Caki2 (cell line): ENCODE measurements around the gene THAP4. TPM values are rescaled to one million over a fixed set of nuclear protein-coding genes. Genes with fewer than 3 reads are reported as not detected.

Source experiments
- DNase-seq: peaks from one replicate; pipeline ENCODE4 v3.0.0-alpha.2; 2015; ENCODE audit warnings: low read depth
- in situ Hi-C: cut with HindIII; loops from 2 replicates; pipeline ENCODE4 v1.10.0; 2016; ENCODE audit warnings: low sequenced_read_pairs, low pct_unique_long_range_greater_than_20kb, mixed read lengths
- total RNA-seq: library from RNA; depleted of rRNA; stranded (reverse); fragments of >200 nt; shearing (Covaris generic); gene quantifications from 2 replicates; pipeline ENCODE4 v1.2.3, GENCODE V29; 2014; ENCODE audit warnings: low replicate concordance

THAP4 gene
- total RNA-seq, 1 experiment from 2014 or later, result 87.0 TPM

GRCh38 chr2:241560883-241561474 lies 76.0 kb downstream of the THAP4 start:
- no peak for DNase-seq

GRCh38 chr2:241560162-241560882 lies 76.6 kb downstream of the THAP4 start:
- in situ Hi-C loops, result no loop called here
- no peak for DNase-seq

More at GRCh38 chr2:241560883-241561474, 76.0 kb downstream of the THAP4 start:
- in situ Hi-C loops, result no loop called here

- in situ Hi-C loops, result no loop called here
- peak; percentile 63 for DNase-seq
Measured at GRCh38 chr2:241559323-241560161, 77.4 kb downstream of the THAP4 start.

DNA sequence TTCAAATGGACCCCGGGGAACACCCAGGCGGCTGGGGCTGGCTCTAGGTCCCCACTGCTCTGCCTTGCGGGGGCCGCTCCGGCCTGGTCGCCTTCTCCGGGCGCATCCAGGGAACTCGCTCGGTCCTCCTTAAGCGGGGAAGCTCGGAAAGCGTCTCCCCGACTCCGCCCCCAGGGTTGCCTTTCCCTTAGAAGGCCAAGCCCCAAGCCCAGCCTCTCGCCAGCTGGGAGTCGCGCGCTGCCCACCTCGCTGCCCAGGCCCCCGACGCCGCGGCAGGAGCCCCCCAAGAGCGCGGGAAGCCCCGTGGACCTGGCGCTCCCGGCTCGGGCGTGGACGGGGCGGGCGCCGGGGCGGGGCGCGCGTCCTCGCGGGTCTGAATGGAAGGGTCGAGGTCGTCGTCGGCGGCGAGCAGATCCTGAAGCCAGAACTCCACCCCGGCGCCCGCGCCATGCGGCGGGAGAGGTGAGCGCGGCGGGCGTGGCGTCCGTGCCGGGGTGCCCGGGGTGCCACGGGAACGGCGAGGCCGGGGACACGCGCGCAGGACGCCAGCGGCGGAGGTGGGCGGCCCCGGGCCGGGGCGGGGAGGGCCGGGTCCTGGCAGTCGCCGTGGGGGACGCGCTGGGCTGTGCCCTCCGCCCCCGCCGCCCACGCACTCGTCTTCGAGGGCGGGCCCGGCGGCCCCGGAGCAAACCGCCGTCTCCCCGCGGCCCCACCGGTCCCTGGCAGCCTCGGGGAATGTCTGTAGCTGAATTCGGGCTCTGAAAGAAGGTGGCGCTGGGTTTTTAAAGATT lies 78.2 kb downstream of the THAP4 start, which contains the start of gene BOK:
BOK (plus strand) TSS at position 214 of the 791 bp plus-strand sequence. CDS start 739 bp downstream, outside the sequence.
- DNase-seq, result peak; percentile 78
- in situ Hi-C loops, result no loop called here

DNA sequence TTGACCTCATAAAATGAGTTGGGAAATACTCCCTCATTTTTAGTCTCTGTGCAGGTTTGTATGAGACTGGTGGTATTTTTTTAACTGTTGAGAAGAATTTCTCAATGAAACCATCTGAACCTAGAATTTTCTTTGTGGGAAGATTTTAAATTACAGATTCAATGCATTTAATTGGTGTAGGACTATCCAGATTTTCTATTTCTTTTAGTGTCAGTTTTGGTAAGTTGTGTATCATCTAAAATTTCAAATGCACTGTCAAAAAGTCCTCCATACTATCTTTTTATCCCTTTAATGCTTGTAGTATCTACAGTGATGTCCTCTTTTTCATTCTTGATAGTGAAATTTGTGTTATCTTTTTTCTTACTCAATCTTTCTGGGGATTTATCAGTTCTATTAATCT lies 80.2 kb downstream of the THAP4 start:
- no peak for DNase-seq
- in situ Hi-C loops, result no loop called here

GRCh38 chr2:241555711-241556110 lies 81.2 kb downstream of the THAP4 start:
- in situ Hi-C loops, result no loop called here
- DNase-seq, result no peak

DNA sequence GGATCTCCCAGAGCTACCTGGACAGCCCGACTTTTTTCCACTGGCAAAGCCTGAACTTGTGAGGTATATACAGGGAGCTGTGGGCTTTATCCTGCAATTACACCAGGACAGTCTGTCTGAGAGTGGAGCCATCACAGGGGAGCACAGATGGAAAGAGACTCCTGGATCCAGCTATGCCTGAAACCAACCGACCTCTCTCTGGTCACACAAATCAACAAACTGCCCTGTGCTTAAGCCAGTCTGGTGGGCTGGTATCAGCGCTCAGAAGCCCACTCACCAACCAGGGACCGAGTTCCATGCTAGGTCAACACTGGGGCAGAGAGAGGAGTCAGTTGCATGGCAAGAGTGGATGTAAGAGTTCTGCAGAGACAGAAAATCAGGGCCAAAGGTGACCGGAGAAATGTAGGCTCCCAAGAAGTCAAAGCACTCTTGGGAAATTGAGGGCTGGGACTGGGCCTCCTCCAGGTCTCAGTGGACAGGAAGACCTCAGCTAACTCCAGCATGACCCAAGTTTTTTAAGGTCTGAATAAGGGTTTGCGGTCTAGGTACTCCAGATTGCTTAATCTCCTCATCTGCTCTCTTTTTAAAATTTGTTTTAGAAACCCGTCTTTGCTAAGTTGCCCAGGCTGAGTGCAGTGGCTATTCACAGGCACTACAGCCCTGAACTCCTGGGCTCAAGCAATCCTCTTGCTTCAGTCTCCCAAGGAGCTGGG lies 82.2 kb downstream of the THAP4 start:
- DNase-seq, result no peak
- in situ Hi-C loops, result no loop called here

- no peak for DNase-seq
- in situ Hi-C loops, result no loop called here
Measured at GRCh38 chr2:241553981-241554380, 83.0 kb downstream of the THAP4 start.

- DNase-seq, result no peak
- in situ Hi-C loops, result no loop called here
Measured at GRCh38 chr2:241553512-241553830, 83.5 kb downstream of the THAP4 start.

GRCh38 chr2:241551998-241552737 lies 84.8 kb downstream of the THAP4 start:
- in situ Hi-C loops, result no loop called here
- no peak for DNase-seq

DNA sequence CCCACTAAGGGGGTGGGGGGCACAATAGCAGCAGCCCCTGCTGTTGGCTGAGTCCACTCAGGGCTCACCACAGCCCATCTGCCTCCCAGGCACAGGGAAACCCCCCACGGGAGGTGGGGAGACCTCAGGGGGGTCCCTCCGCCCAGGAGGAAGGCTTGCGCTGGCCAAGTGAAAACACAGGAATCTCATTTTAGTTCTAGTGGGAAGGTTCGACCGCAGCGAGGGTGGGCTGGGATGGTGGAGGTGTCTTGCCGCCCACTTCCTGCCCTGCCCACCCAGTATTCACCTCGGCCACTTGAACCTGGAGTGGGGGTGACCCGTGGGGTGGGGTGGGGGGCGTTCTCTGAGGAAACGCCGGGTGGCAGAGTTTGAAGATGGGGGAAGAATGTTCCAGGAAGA lies 85.4 kb downstream of the THAP4 start:
- in situ Hi-C loops, result no loop called here
- DNase-seq, result no peak

- no peak for DNase-seq
- in situ Hi-C loops, result no loop called here
Measured at GRCh38 chr2:241550616-241551580, 86.1 kb downstream of the THAP4 start.

DNA sequence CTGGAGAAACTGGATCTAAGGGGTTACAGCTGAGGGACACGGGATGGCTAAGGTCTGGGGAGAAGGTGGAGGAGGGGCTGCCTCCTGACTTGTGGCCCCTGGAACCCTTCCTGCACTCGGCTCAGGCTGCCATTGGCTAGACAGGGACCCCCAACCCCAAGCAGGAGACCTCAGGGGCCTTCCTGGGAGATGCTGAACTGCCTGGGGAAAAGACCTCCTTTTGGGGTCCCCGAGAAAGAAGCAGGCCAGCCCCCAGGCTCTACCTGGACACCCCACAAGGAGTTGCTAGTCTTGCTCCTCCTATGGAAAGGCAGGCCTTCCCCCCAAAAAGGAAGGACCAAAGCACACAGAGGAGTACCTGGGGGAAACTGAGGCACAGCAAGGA lies 88.5 kb downstream of the THAP4 start:
- in situ Hi-C loops, result no loop called here
- DNase-seq, result no peak

GRCh38 chr2:241547781-241548450 lies 89.0 kb downstream of the THAP4 start:
- no peak for DNase-seq
- in situ Hi-C loops, result no loop called here

DNA sequence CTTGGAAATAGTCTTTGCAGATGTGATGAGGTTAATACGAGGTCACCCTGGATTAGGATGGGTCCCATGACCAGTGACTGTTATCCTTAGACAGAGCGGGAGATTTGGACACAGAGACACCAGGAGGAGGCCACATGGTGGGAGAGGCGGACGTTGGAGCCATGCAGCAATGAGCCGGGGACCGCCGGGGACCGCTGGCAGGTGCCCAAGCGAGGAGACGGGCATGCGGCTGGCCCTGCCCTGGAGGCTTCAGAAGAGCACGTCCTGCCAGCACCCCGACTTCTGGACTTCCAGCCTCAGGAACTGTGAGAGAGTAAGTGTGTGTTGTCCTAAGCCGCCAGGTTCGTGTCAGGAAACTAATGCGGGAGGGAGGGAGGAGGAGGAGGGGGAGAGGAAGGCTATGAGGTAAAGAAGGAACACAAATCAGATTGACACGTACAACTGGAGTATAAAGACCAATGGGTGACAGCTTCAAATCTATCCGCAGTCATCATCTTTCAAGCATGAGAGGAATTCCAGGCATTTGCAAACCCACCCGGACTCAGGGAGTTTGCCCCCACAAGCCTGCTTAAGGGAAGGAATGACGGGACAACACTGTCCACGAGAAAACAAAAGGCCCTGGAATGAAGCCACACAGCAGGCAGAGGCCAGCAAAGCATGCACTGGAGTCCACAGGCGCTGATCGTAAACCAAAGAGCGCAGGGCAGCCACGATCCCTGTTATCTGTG lies 90.0 kb downstream of the THAP4 start:
- DNase-seq, result peak; percentile 81
- in situ Hi-C loops, result no loop called here
